Panc1 (cell line): ENCODE results near the gene PSMD8.

Experiments
- POLR2AphosphoS5 ChIP-seq: IDR thresholded peaks from 2 replicates; pipeline ENCODE4 v1.6.1; 2012; ENCODE audit warnings: mild to moderate bottlenecking, low read depth, low read length, moderate library complexity
- SIN3A ChIP-seq: IDR thresholded peaks from 2 replicates; pipeline ENCODE4 v1.6.1; 2012; ENCODE audit warnings: low read depth, mild to moderate bottlenecking, low read length, moderate library complexity, borderline replicate concordance; ENCODE audit not compliant: insufficient read depth
- TCF7L2 ChIP-seq: IDR thresholded peaks from 2 replicates; pipeline ENCODE4 v1.6.1; 2011; ENCODE audit warnings: mild to moderate bottlenecking, low read depth, low read length, inconsistent platforms
- TF ChIP-seq, protein P1 (sequence below): fragments of 450-650 bp; IDR thresholded peaks from 2 replicates; pipeline ENCODE4 v1.5.1; 2017; ENCODE audit warnings: mild to moderate bottlenecking
- TF ChIP-seq, protein P2 (sequence below), 2 experiments: IDR thresholded peaks; 2 replicates each; pipeline ENCODE4 v1.6.1; 2011 to 2012; ENCODE audit warnings: low read depth in 2 of 2, control low read depth in 1 of 2, low read length in 1 of 2, mild to moderate bottlenecking in 1 of 2, moderate library complexity in 1 of 2; ENCODE audit not compliant: insufficient read depth in 1 of 2

DNA sequence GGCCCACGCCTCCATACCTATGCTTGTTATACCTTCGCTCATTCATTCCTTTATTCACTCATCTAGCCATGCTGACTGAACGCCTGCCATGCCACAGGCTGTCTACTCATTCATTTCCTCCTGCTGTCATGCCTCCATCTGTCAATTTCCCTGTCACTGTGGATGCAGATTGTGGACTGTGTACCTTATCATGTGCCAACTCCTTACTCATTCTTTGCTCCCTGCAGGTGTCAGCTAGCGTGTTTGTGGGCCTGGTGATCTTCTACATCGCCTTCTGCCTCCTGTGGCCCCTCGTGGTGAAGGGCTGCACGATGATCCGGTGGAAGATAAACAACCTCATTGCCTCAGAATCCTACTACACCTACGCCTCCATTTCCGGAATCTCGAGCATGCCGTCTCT lies 4.1 kb upstream of the PSMD8 start:
- TF ChIP-seq, protein P1, sequence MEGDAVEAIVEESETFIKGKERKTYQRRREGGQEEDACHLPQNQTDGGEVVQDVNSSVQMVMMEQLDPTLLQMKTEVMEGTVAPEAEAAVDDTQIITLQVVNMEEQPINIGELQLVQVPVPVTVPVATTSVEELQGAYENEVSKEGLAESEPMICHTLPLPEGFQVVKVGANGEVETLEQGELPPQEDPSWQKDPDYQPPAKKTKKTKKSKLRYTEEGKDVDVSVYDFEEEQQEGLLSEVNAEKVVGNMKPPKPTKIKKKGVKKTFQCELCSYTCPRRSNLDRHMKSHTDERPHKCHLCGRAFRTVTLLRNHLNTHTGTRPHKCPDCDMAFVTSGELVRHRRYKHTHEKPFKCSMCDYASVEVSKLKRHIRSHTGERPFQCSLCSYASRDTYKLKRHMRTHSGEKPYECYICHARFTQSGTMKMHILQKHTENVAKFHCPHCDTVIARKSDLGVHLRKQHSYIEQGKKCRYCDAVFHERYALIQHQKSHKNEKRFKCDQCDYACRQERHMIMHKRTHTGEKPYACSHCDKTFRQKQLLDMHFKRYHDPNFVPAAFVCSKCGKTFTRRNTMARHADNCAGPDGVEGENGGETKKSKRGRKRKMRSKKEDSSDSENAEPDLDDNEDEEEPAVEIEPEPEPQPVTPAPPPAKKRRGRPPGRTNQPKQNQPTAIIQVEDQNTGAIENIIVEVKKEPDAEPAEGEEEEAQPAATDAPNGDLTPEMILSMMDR, result no peak
- no peak for TF ChIP-seq SIN3A
- TF ChIP-seq, protein P2, sequence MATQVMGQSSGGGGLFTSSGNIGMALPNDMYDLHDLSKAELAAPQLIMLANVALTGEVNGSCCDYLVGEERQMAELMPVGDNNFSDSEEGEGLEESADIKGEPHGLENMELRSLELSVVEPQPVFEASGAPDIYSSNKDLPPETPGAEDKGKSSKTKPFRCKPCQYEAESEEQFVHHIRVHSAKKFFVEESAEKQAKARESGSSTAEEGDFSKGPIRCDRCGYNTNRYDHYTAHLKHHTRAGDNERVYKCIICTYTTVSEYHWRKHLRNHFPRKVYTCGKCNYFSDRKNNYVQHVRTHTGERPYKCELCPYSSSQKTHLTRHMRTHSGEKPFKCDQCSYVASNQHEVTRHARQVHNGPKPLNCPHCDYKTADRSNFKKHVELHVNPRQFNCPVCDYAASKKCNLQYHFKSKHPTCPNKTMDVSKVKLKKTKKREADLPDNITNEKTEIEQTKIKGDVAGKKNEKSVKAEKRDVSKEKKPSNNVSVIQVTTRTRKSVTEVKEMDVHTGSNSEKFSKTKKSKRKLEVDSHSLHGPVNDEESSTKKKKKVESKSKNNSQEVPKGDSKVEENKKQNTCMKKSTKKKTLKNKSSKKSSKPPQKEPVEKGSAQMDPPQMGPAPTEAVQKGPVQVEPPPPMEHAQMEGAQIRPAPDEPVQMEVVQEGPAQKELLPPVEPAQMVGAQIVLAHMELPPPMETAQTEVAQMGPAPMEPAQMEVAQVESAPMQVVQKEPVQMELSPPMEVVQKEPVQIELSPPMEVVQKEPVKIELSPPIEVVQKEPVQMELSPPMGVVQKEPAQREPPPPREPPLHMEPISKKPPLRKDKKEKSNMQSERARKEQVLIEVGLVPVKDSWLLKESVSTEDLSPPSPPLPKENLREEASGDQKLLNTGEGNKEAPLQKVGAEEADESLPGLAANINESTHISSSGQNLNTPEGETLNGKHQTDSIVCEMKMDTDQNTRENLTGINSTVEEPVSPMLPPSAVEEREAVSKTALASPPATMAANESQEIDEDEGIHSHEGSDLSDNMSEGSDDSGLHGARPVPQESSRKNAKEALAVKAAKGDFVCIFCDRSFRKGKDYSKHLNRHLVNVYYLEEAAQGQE (IDR thresholded peaks at IDR 0.05; ENCODE audit: insufficient read depth in 1 of 2, low read depth in 2 of 2, low read length in 1 of 2), result no peak
- TF ChIP-seq TCF7L2, result no peak
- no peak for TF ChIP-seq POLR2AphosphoS5
